Measurements from ENCODE around the gene PRH2. TPM values are rescaled to one million over a fixed set of nuclear protein-coding genes. Genes with fewer than 3 reads are reported as not detected.

The PRH2 gene
- total RNA-seq, 1 experiment from 2014 or later, result 0.21 TPM

Other genes with a start within 250 kb of the PRH2 start
- 108 and 140 TPM in 2 replicates for gene YBX3, start 205.9 kb upstream of the PRH2 start, total RNA-seq (2014; rRNA removed; shearing (Covaris generic))
- gene TAS2R7, start 126.6 kb upstream of the PRH2 start, total RNA-seq (2014; rRNA removed; shearing (Covaris generic)), result not detected in 2 replicates
- not detected in 2 replicates for gene TAS2R8, start 122.0 kb upstream of the PRH2 start, total RNA-seq (2014; rRNA removed; shearing (Covaris generic))
- not detected in 2 replicates for gene TAS2R9, start 119.1 kb upstream of the PRH2 start, total RNA-seq (2014; rRNA removed; shearing (Covaris generic))
- gene TAS2R10, start 102.9 kb upstream of the PRH2 start, total RNA-seq (2014; rRNA removed; shearing (Covaris generic)), result 0.10 TPM in 1 of 2 replicates, not detected in the other
- 0.78 and 2.1 TPM in 2 replicates for gene PRR4, start 79.8 kb upstream of the PRH2 start, total RNA-seq (2014; rRNA removed; shearing (Covaris generic))
- 5.2 and 7.0 TPM in 2 replicates for gene PRH1, start 45.0 kb upstream of the PRH2 start, total RNA-seq (2014; rRNA removed; shearing (Covaris generic))
- 0.24 TPM in 1 of 2 replicates, not detected in the other for gene TAS2R13, start 19.7 kb upstream of the PRH2 start, total RNA-seq (2014; rRNA removed; shearing (Covaris generic))
- gene TAS2R14, start 10.0 kb downstream of the PRH2 start, total RNA-seq (2014; rRNA removed; shearing (Covaris generic)), result 0.10 and 0.92 TPM in 2 replicates
- gene TAS2R50, start 57.7 kb downstream of the PRH2 start, total RNA-seq (2014; rRNA removed; shearing (Covaris generic)), result 0.76 and 0.85 TPM in 2 replicates
- 0.26 and 0.38 TPM in 2 replicates for gene TAS2R20, start 69.1 kb downstream of the PRH2 start, total RNA-seq (2014; rRNA removed; shearing (Covaris generic))
- gene TAS2R19, start 93.4 kb downstream of the PRH2 start, total RNA-seq (2014; rRNA removed; shearing (Covaris generic)), result 0.62 and 1.3 TPM in 2 replicates
- gene TAS2R31, start 102.2 kb downstream of the PRH2 start, total RNA-seq (2014; rRNA removed; shearing (Covaris generic)), result 0.48 and 0.55 TPM in 2 replicates
- 0.37 and 0.87 TPM in 2 replicates for gene TAS2R46, start 133.1 kb downstream of the PRH2 start, total RNA-seq (2014; rRNA removed; shearing (Covaris generic))
- gene TAS2R43, start 163.1 kb downstream of the PRH2 start, total RNA-seq (2014; rRNA removed; shearing (Covaris generic)), result 0.33 TPM in 1 of 2 replicates, not detected in the other
- gene TAS2R30, start 205.4 kb downstream of the PRH2 start, total RNA-seq (2014; rRNA removed; shearing (Covaris generic)), result 0.14 and 1.8 TPM in 2 replicates
- 4.5 and 6.2 TPM in 2 replicates for gene SMIM10L1, start 242.0 kb downstream of the PRH2 start, total RNA-seq (2014; rRNA removed; shearing (Covaris generic))